ENCODE measurements around the gene PRDX5.

PRDX5 gene

GRCh38 chr11:64295760-64296159 is 22.2 kb upstream of the PRDX5 start:
- H4K20me1 ChIP-seq (ENCODE audit: insufficient read depth, low read length) = no peaks in the 10 kb centered on the region
- H3K79me2 ChIP-seq (ENCODE audit: insufficient read depth, low read length) = no peaks in the 10 kb centered on the region
- H3K27me3 ChIP-seq (ENCODE audit: insufficient read depth, low read length) = peaks cover 5% of the 10 kb centered on the region; the same call in 1 of the 2 replicates
- H3K36me3 ChIP-seq (ENCODE audit: insufficient read depth, low read length) = no peaks in the 10 kb centered on the region
- H3K4me1 ChIP-seq (ENCODE audit: insufficient read depth, low read length, severe bottlenecking) = peaks cover 6% of the 10 kb centered on the region
- no peak overlapping the region for H3K4me3 ChIP-seq (ENCODE audit: low read depth, low read length, poor library complexity, severe bottlenecking)
- TF ChIP-seq CTCF (IDR thresholded peaks at IDR 0.05; ENCODE audit: low read length) (no peak), EZH2 (IDR thresholded peaks at IDR 0.05; ENCODE audit: borderline replicate concordance, low read length) (no peak)
- no peaks in the 10 kb centered on the region for H3F3A ChIP-seq (ENCODE audit: insufficient read depth, low read length)
- H3K4me2 ChIP-seq (ENCODE audit: low read length) = no peak overlapping the region
- H2AFZ ChIP-seq (ENCODE audit: low read length) = no peak overlapping the region
- no peaks in the 10 kb centered on the region for H3K9me2 ChIP-seq (ENCODE audit: low read depth, low read length)
- no peaks in the 10 kb centered on the region for H3K9me3 ChIP-seq (ENCODE audit: low read length)
- no peak overlapping the region for H3K27ac ChIP-seq (ENCODE audit: low read depth, low read length, poor library complexity, severe bottlenecking)
- H3K9ac ChIP-seq (ENCODE audit: low read length) = no peak overlapping the region

GRCh38 chr11:64296236-64296635 is 21.7 kb upstream of the PRDX5 start:
- no peaks in the 10 kb centered on the region for H3K36me3 ChIP-seq (ENCODE audit: insufficient read depth, low read length)
- H3K9ac ChIP-seq (ENCODE audit: low read length) = no peak overlapping the region
- no peaks in the 10 kb centered on the region for H3K79me2 ChIP-seq (ENCODE audit: insufficient read depth, low read length)
- peaks cover 7% of the 10 kb centered on the region for H3K4me1 ChIP-seq (ENCODE audit: insufficient read depth, low read length, severe bottlenecking)
- no peaks in the 10 kb centered on the region for H3F3A ChIP-seq (ENCODE audit: insufficient read depth, low read length)
- no peak overlapping the region for H2AFZ ChIP-seq (ENCODE audit: low read length)
- TF ChIP-seq CTCF (IDR thresholded peaks at IDR 0.05; ENCODE audit: low read length) = no peak
- H4K20me1 ChIP-seq (ENCODE audit: insufficient read depth, low read length) = no peaks in the 10 kb centered on the region
- H3K9me3 ChIP-seq (ENCODE audit: low read length) = no peaks in the 10 kb centered on the region
- no peak overlapping the region for H3K4me2 ChIP-seq (ENCODE audit: low read length)
- peaks cover under 1% of the 10 kb centered on the region; the same call in 1 of the 2 replicates for H3K27me3 ChIP-seq (ENCODE audit: insufficient read depth, low read length)
- H3K27ac ChIP-seq (ENCODE audit: low read depth, low read length, poor library complexity, severe bottlenecking) = no peak overlapping the region
- H3K4me3 ChIP-seq (ENCODE audit: low read depth, low read length, poor library complexity, severe bottlenecking) = no peak overlapping the region
- no peaks in the 10 kb centered on the region for H3K9me2 ChIP-seq (ENCODE audit: low read depth, low read length)

DNA sequence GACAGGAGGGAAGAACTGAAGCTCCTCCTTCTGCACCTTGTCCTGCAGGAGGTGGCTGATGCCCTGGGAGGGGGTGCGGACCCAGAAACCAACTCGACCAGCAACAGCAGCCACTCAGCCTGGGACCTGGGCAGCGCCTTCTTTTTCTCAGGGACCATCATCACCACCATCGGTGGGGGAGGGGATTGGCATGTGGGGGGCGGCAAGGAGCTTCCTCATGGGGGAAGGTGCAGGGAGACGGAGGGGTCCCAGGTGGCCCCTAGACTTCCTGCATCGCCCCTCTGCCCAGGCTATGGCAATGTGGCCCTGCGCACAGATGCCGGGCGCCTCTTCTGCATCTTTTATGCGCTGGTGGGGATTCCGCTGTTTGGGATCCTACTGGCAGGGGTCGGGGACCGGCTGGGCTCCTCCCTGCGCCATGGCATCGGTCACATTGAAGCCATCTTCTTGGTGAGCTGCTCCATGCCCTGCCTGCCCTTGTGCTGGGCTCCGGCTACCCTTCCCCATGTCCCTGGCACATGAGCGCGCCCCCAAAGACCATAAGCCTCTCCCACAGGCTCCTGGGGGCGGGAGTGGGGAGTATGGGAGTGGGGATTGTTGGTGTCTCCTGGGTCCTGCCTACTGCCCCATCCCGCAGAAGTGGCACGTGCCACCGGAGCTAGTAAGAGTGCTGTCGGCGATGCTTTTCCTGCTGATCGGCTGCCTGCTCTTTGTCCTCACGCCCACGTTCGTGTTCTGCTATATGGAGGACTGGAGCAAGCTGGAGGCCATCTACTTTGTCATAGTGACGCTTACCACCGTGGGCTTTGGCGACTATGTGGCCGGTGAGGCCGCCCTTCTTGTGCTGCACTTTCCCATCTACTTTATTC is 20.9 kb upstream of the PRDX5 start:
- H3K27ac ChIP-seq (ENCODE audit: low read depth, low read length, poor library complexity, severe bottlenecking) = no peak overlapping the region
- no peaks in the 10 kb centered on the region; the same call in 1 of the 2 replicates for H3K27me3 ChIP-seq (ENCODE audit: insufficient read depth, low read length)
- H4K20me1 ChIP-seq (ENCODE audit: insufficient read depth, low read length) = no peaks in the 10 kb centered on the region
- H3K36me3 ChIP-seq (ENCODE audit: insufficient read depth, low read length) = no peaks in the 10 kb centered on the region
- no peak overlapping the region for H3K9ac ChIP-seq (ENCODE audit: low read length)
- no peak for TF ChIP-seq CTCF (IDR thresholded peaks at IDR 0.05; ENCODE audit: low read length)
- TF ChIP-seq EZH2 (IDR thresholded peaks at IDR 0.05; ENCODE audit: borderline replicate concordance, low read length) = no peak
- H2AFZ ChIP-seq (ENCODE audit: low read length) = no peak overlapping the region
- H3K4me1 ChIP-seq (ENCODE audit: insufficient read depth, low read length, severe bottlenecking) = peaks cover 7% of the 10 kb centered on the region
- H3K4me2 ChIP-seq (ENCODE audit: low read length) = no peak overlapping the region
- H3K79me2 ChIP-seq (ENCODE audit: insufficient read depth, low read length) = no peaks in the 10 kb centered on the region
- no peak overlapping the region for H3K4me3 ChIP-seq (ENCODE audit: low read depth, low read length, poor library complexity, severe bottlenecking)
- no peaks in the 10 kb centered on the region for H3F3A ChIP-seq (ENCODE audit: insufficient read depth, low read length)
- H3K9me3 ChIP-seq (ENCODE audit: low read length) = no peaks in the 10 kb centered on the region
- no peaks in the 10 kb centered on the region for H3K9me2 ChIP-seq (ENCODE audit: low read depth, low read length)

All from OCI-LY1 (cell line).